Activated CD4-positive, alpha-beta T cell treated with anti-CD3 and anti-CD28 coated beads, Interleukin-2, amount 50 U/mL, for 1 hour (primary cell): ENCODE measurements around the gene PCDHGB7.
"Not testable (repeated sequence)": the region's sequence is repeated elsewhere in the genome, so short reads cannot be mapped to it uniquely, and the experiment has no call there.

Experiments used
- DNase-seq: peaks from one replicate; pipeline ENCODE4 v3.0.0-alpha.2; 2020

PCDHGB7 gene

DNA sequence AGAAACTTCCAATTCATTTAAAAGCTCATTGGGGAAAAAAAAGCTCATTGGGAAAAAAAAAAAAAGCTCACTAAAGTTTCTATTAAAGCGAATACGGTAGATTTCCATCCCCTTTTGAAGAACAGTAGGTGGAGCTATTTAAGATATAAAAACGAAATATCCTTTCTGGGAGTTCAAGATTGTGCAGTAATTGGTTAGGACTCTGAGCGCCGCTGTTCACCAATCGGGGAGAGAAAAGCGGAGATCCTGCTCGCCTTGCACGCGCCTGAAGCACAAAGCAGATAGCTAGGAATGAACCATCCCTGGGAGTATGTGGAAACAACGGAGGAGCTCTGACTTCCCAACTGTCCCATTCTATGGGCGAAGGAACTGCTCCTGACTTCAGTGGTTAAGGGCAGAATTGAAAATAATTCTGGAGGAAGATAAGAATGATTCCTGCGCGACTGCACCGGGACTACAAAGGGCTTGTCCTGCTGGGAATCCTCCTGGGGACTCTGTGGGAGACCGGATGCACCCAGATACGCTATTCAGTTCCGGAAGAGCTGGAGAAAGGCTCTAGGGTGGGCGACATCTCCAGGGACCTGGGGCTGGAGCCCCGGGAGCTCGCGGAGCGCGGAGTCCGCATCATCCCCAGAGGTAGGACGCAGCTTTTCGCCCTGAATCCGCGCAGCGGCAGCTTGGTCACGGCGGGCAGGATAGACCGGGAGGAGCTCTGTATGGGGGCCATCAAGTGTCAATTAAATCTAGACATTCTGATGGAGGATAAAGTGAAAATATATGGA lies 13.0 kb downstream of the PCDHGB7 start, which contains the start of gene PCDHGA12:
Gene PCDHGA12, plus strand, starts transcription at position 176 of the 782 bp plus-strand sequence. Its CDS starts 253 bp downstream, at position 429.
- no peak for DNase-seq

DNA sequence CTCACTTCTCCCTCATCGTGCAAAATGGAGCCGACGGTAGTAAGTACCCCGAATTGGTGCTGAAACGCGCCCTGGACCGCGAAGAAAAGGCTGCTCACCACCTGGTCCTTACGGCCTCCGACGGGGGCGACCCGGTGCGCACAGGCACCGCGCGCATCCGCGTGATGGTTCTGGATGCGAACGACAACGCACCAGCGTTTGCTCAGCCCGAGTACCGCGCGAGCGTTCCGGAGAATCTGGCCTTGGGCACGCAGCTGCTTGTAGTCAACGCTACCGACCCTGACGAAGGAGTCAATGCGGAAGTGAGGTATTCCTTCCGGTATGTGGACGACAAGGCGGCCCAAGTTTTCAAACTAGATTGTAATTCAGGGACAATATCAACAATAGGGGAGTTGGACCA lies 13.8 kb downstream of the PCDHGB7 start:
- no peak for DNase-seq

DNA sequence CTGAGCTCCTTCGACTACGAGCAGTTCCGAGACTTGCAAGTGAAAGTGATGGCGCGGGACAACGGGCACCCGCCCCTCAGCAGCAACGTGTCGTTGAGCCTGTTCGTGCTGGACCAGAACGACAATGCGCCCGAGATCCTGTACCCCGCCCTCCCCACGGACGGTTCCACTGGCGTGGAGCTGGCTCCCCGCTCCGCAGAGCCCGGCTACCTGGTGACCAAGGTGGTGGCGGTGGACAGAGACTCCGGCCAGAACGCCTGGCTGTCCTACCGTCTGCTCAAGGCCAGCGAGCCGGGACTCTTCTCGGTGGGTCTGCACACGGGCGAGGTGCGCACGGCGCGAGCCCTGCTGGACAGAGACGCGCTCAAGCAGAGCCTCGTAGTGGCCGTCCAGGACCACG lies 14.8 kb downstream of the PCDHGB7 start:
- DNase-seq: not testable (repeated sequence)

DNA sequence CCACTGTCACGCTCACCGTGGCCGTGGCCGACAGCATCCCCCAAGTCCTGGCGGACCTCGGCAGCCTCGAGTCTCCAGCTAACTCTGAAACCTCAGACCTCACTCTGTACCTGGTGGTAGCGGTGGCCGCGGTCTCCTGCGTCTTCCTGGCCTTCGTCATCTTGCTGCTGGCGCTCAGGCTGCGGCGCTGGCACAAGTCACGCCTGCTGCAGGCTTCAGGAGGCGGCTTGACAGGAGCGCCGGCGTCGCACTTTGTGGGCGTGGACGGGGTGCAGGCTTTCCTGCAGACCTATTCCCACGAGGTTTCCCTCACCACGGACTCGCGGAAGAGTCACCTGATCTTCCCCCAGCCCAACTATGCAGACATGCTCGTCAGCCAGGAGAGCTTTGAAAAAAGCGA lies 15.2 kb downstream of the PCDHGB7 start:
- not testable (repeated sequence) for DNase-seq

DNA sequence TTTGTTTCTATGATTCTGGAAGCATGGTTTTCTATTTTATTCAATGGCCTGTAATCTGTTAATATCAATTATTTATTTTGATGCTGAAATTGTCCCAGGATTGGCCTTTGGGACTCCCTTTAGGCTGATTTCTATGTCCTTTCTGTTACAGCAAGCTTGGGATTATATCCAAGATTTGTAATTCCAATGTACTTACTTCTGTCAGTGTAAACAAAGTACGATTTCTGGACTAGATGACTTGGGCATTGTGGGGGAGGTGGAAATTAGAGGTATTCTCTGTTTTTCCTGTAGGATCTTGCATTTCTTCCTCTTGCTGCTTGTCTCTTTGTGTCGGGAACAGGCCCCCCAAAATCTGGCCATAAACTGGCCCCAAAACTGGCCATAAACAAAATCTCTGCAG lies 16.5 kb downstream of the PCDHGB7 start:
- no peak for DNase-seq

DNA sequence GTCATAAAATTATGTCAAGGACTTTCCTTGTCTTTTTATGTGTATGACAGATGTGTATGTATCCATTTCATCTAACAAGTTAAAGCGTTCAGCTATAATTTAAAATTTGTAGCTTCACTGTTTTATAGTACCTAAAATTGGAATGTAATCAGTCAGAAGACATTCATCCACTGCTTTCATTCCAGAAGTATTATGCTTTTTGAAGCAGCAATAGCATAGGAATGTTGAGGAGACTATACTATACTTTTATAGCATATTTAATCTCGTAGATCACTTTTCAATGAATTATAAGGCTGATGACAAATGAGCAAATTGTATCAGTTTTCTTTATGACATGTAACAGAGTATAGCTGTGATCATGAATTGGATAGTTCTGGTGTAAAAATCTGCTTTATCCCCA lies 19.7 kb downstream of the PCDHGB7 start:
- DNase-seq: no peak

DNA sequence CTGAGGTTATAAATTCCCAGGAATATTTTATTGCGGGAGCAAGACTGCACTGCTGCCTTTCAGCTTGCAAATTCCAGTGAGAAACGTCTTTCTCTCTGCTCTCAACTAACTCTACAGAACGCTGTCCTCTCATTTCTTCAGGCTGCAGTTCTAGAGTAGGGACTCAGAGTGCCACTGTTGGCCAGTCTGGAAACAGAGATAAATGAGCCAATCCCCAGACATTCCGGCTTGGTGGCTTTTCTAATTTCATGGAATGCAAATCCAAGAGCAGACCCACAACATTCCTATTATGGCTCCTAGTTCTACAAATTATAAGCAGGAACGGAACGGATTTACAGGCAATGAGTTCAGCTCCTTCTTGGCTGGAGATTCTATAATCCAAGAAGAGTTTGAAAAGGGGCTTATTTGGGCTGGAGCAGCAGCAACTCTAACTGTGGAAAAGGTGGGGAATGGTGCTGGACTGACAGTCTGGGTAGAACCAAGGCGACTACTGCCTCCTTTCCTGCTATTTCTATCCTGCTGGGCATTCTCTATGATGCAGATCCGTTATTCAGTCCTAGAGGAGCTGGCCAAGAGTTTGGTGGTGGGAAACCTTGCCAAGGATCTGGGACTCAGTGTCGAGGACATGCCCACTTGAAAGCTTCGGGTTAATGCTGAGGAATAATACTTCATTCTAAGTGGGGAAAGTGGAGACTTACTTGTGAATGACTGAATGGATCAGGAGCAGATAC lies 22.1 kb downstream of the PCDHGB7 start:
- no peak for DNase-seq

DNA sequence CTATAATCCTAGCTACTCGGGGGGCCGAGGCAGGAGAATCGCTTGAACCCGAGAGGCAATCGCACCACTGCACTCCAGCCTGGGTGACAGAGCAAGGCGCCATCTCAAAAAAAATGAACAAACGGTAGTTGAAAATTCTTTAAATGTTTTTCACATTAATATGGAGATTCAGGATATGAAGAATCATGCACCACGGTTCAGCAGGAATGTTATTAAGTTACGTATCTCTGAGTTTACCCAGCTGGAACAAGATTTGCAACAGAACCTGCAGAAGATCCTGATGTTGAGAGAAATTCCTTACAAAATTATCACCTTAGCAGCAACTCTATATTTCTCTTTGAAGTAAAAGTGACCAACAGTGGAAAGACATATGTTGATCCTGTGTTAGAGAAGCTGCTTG lies 22.9 kb downstream of the PCDHGB7 start:
- no peak for DNase-seq

DNA sequence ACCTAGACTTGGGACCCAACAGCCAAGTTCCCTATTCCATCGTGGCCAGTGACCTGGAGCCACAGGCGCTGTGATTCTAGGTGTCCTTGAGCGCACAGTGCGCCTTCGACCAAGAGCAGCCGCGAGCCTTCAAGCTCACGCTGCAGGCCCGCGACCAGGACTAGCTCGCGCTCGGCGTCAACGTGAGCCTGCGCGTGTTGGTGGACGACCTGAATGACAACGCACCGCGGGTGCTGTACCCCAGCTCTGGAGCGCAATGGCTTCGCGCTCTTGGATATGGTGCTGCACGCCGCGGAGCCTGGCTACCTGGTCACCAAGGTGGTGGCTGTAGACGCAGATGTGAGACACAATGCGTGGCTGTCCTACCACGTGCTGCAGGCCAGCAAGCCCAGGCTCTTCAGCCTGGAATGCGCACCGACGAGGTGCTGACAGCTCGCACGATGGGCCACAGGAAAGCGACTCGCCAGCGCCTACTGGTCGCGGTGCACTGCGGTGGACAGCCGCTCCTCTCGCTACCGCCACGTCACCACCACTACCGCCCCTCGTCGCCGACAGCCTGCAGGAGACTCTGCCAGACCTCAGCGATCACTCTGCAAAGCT lies 24.2 kb downstream of the PCDHGB7 start:
- DNase-seq: no peak

DNA sequence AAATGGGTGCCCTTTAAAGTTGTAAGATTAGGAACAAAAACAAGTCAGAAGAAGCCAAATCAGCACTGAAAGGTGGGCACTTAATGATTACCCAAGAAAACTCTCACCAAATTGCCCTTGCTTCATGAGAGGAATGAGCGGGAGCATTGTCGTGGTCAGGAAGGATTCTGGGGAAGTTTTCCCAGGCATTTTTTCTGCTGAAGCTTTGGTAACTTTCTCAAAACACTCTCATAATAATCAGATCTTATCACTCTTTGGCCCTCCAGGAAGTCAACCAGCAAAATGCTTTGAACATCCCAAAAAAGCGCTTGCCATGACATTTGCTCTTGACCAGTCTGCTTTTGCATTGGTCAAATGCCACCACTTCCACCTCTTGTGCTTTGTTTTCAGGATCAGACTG lies 47.9 kb downstream of the PCDHGB7 start:
- no peak for DNase-seq
